HG03457 (cell line): Measurements from ENCODE around the gene ADAM21.
"Not testable (repeated sequence)": the region's sequence is repeated elsewhere in the genome, so short reads cannot be mapped to it uniquely, and the experiment has no call there.

Source experiments
- ATAC-seq: cut with Tn5 transposase; IDR thresholded peaks from one replicate; pipeline ENCODE4 v1.9.1; 2021; ENCODE audit warnings: moderate number of reproducible peaks; ENCODE audit not compliant: unreplicated experiment

Gene ADAM21

GRCh38 chr14:70475459-70475858 lies 23.5 kb downstream of the ADAM21 start:
- ATAC-seq: not testable (repeated sequence)

GRCh38 chr14:70477356-70478105 lies 25.6 kb downstream of the ADAM21 start:
- not testable (repeated sequence) for ATAC-seq

DNA sequence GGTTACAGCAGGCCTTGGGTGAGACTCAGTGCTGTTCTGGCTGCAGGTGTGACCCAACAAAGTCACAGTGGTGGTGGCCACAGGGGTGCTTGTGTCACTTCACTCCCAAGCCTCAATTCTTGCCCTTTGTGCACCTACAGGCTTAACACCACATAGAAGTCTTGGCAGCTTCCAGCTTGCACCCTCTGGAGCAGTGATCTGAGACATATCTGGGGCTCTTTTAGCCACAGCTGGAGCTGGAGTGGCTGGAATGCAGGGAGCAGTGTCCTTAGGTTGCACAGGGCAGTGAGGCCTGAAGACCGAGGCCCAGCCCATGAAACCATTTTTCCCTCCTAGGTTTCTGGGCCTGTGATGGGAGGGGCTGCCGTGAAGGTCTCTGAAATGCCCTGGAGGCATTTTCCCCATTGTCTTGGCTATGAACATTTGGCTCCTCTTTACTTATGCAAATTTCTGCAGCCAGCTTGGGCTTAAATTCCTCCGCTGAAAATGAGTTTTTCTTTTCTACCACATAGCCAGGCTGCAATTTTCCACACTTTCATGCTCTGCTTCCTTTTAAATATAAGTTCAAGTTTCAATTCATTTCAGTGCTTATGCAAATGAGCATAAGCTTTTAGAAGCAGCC lies 37.7 kb downstream of the ADAM21 start:
- ATAC-seq: no peak

GRCh38 chr14:70498191-70498590 lies 46.2 kb downstream of the ADAM21 start:
- ATAC-seq: no peak
